OCI-LY1 (cell line): ENCODE results near the gene TFPI2.
"Not testable (repeated sequence)": the region's sequence is repeated elsewhere in the genome, so short reads cannot be mapped to it uniquely, and the experiment has no call there.

Experiments
- H2AFZ ChIP-seq: fragments of 200-600 bp; sonication (generic), shearing (Covaris generic); 2 replicates; pipeline ENCODE4 v1.6.0; 2014; ENCODE audit warnings: antibody characterized with exemption, mild to moderate bottlenecking, low read length
- H3F3A ChIP-seq: fragments of 200-600 bp; sonication (generic), shearing (Covaris generic); 2 replicates; pipeline ENCODE4 v1.6.0; 2014; ENCODE audit warnings: mild to moderate bottlenecking, antibody characterized with exemption, low read length, moderate library complexity; ENCODE audit not compliant: insufficient read depth
- H3K27ac ChIP-seq: fragments of 200-600 bp; sonication (generic); 2 replicates; pipeline ENCODE4 v1.5.1; 2014; ENCODE audit warnings: low read length, mixed run types, mild to moderate bottlenecking, low read depth; ENCODE audit not compliant: poor library complexity, severe bottlenecking
- H3K27me3 ChIP-seq: fragments of 200-600 bp; sonication (generic); 2 replicates; pipeline ENCODE4 v1.6.0; 2014; ENCODE audit warnings: antibody characterized with exemption, mild to moderate bottlenecking, low read length, moderate library complexity; ENCODE audit not compliant: insufficient read depth
- H3K36me3 ChIP-seq: fragments of 200-600 bp; sonication (generic); 2 replicates; pipeline ENCODE4 v1.6.1; 2014; ENCODE audit warnings: mild to moderate bottlenecking, antibody characterized with exemption, low read length, moderate library complexity, mixed read lengths; ENCODE audit not compliant: insufficient read depth
- H3K4me1 ChIP-seq: fragments of 200-600 bp; sonication (generic); 2 replicates; pipeline ENCODE4 v1.5.1; 2014; ENCODE audit warnings: mild to moderate bottlenecking, low read length, moderate library complexity; ENCODE audit not compliant: insufficient read depth, severe bottlenecking
- H3K4me2 ChIP-seq: fragments of 200-600 bp; sonication (generic), shearing (Covaris generic); 2 replicates; pipeline ENCODE4 v1.6.1; 2014; ENCODE audit warnings: low read length
- H3K4me3 ChIP-seq: fragments of 200-600 bp; sonication (generic); 2 replicates; pipeline ENCODE4 v1.5.1; 2014; ENCODE audit warnings: low read length, low read depth, mild to moderate bottlenecking, mixed read lengths; ENCODE audit not compliant: poor library complexity, severe bottlenecking
- H3K79me2 ChIP-seq: fragments of 200-600 bp; shearing (Covaris generic); 2 replicates; pipeline ENCODE4 v1.6.1; 2016; ENCODE audit warnings: mixed run types, low read length, mixed read lengths; ENCODE audit not compliant: insufficient read depth
- H3K9ac ChIP-seq: fragments of 200-600 bp; sonication (generic), shearing (Covaris generic); 2 replicates; pipeline ENCODE4 v1.6.1; 2014; ENCODE audit warnings: mild to moderate bottlenecking, low read length, mixed read lengths
- H3K9me2 ChIP-seq: fragments of 200-600 bp; sonication (generic), shearing (Covaris generic); 2 replicates; pipeline ENCODE4 v1.6.1; 2014; ENCODE audit warnings: low read depth, mild to moderate bottlenecking, low read length, mixed read lengths
- H3K9me3 ChIP-seq: fragments of 200-600 bp; shearing (Covaris generic); 2 replicates; pipeline ENCODE4 v1.6.1; 2014; ENCODE audit warnings: low read length, mixed read lengths
- H4K20me1 ChIP-seq: fragments of 200-600 bp; sonication (generic), shearing (Covaris generic); 2 replicates; pipeline ENCODE4 v1.6.0; 2016; ENCODE audit warnings: mild to moderate bottlenecking, low read length; ENCODE audit not compliant: insufficient read depth
- EZH2 ChIP-seq: fragments of 200-600 bp; sonication (generic), shearing (Covaris generic); IDR thresholded peaks from 2 replicates; pipeline ENCODE4 v1.8.0; 2017; ENCODE audit warnings: borderline replicate concordance, mixed run types, mild to moderate bottlenecking, antibody characterized with exemption, low read length, moderate library complexity, mixed read lengths
- TF ChIP-seq, protein P1 (sequence below): fragments of 200-600 bp; sonication (generic), shearing (Covaris generic); IDR thresholded peaks from 2 replicates; pipeline ENCODE4 v1.5.1; 2017; ENCODE audit warnings: mild to moderate bottlenecking, antibody characterized with exemption, low read length, moderate library complexity, mixed read lengths

TFPI2 gene

DNA sequence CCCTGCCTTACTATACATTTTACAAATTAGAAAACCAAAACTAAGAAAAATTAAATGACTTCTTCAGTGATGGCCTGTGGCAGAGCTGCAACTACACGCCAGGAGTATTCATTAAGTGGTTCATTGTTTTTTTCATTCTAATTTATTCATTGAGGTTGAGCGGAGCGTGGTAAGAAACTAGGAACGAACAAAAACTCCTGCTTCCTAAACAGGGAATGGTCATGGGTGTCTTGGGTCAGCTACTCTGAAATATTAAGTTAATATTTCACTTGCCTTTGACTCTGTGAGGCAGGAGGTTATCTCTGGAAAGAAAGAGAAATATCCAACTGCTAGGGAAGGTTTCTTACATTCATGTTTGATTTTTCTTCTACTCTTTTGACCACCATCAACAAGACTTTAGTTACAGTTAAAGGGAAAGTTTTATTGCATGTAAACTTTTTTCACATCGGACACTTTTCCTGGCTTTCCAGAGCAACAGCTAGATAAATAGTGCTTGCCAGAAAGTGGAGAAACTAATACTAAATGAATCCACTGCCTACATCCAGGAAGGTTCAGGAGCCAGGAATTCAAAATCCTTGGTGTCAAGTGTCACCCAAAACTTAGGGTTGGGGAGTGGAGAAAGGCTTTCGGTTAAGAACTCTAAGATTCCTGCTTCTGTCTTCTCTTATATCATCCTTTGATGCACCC lies 30.1 kb upstream of the TFPI2 start:
- H3K9me3 ChIP-seq, result no peaks in the 10 kb centered on the region
- H3K9ac ChIP-seq, result no peak overlapping the region
- no peak overlapping the region for H3K4me2 ChIP-seq
- no peaks in the 10 kb centered on the region for H3K79me2 ChIP-seq
- H3F3A ChIP-seq, result no peaks in the 10 kb centered on the region
- no peaks in the 10 kb centered on the region for H3K36me3 ChIP-seq
- peaks cover 69% of the 10 kb centered on the region for H3K4me1 ChIP-seq
- H3K9me2 ChIP-seq, result no peaks in the 10 kb centered on the region
- no peak overlapping the region for H3K4me3 ChIP-seq
- no peak overlapping the region for H2AFZ ChIP-seq
- no peaks in the 10 kb centered on the region for H3K27me3 ChIP-seq
- H3K27ac ChIP-seq, result no peak overlapping the region
- no peaks in the 10 kb centered on the region for H4K20me1 ChIP-seq
- TF ChIP-seq, protein P1, sequence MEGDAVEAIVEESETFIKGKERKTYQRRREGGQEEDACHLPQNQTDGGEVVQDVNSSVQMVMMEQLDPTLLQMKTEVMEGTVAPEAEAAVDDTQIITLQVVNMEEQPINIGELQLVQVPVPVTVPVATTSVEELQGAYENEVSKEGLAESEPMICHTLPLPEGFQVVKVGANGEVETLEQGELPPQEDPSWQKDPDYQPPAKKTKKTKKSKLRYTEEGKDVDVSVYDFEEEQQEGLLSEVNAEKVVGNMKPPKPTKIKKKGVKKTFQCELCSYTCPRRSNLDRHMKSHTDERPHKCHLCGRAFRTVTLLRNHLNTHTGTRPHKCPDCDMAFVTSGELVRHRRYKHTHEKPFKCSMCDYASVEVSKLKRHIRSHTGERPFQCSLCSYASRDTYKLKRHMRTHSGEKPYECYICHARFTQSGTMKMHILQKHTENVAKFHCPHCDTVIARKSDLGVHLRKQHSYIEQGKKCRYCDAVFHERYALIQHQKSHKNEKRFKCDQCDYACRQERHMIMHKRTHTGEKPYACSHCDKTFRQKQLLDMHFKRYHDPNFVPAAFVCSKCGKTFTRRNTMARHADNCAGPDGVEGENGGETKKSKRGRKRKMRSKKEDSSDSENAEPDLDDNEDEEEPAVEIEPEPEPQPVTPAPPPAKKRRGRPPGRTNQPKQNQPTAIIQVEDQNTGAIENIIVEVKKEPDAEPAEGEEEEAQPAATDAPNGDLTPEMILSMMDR, result no peak
- TF ChIP-seq EZH2, result no peak

DNA sequence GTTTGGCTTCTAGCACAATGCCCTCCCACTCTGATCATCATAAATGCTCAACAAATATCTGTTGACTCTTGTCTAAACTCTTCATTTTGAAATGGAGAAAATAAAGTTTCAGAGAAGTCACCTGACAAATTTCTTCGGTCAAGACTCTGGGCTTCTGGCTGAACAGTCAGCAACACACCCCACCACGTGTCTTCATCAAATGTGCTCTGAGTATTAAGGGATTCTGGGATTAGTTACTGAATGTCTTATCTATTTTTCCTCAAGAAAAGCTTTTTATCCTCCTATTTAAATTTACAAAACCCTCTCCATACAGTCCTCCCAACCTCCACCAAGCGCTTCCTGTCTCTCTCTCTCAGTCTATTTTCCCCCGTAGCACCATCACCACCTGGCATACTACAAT lies 25.8 kb upstream of the TFPI2 start:
- H3K27me3 ChIP-seq, H3K4me3 ChIP-seq, H3K9me3 ChIP-seq, H3K9ac ChIP-seq, H3F3A ChIP-seq, H4K20me1 ChIP-seq, H3K36me3 ChIP-seq, H3K79me2 ChIP-seq, H3K9me2 ChIP-seq: not testable (repeated sequence)
- H3K4me1 ChIP-seq, result peaks cover 40% of the 10 kb centered on the region
- peak overlapping the region; percentile 61 for H2AFZ ChIP-seq
- peak overlapping the region; percentile 60 for H3K4me2 ChIP-seq
- H3K27ac ChIP-seq, result peak overlapping the region; percentile 19

DNA sequence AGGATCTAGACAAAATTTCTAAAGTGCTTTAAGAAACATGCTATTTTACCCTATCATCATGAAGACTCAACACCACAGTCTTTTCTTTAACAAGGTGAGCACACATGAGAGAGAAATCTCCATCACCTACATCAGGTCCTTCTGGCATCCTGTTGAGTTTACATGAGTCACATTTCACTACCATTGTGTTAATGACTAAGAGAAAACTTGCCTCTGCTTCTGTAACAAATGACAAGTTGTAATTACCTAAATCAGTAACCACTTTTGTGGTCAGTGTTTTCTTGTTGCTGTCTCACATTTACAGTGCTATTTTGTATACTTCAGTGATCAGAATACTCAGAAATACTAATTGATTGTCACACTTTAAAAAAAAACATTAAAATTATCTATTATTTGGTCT lies 25.3 kb upstream of the TFPI2 start:
- H3K9ac ChIP-seq, H3K9me3 ChIP-seq, H3K27me3 ChIP-seq, H2AFZ ChIP-seq, H3K4me2 ChIP-seq, H3K36me3 ChIP-seq, H3K79me2 ChIP-seq, H3K9me2 ChIP-seq, H4K20me1 ChIP-seq, H3F3A ChIP-seq, H3K4me3 ChIP-seq: not testable (repeated sequence)
- H3K4me1 ChIP-seq, result peaks cover 36% of the 10 kb centered on the region
- peak overlapping the region; percentile 19 for H3K27ac ChIP-seq

DNA sequence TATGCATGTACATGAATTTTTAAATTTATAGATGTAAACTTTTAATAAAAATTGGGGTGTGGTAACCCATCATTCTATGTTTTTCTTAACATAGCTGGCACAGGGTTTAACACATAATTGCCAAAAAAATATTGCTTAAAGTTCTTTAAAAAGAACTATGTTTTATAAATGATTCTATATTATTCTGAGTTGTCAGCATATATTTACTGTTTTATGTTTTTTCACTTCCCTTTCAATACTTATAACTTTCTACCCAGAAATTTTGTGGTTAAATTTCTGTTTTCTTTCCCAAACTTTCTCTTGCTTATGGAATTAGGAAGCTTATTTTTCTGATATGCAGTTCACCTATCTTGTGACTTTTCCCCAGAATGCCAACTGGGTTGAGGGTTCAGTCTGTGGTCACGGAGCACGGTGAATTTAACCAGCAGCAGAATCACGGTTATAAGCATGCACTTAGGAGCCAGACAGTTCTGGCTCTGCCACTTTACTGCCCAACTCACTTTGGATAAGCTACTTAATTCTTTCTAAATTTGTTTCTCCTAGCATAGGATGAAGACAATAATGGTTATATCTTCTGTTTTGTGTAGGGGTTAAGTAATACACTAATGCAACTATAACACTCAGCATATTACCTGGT lies 24.8 kb upstream of the TFPI2 start:
- not testable (repeated sequence) for H3F3A ChIP-seq, H2AFZ ChIP-seq, H3K9ac ChIP-seq, H3K4me3 ChIP-seq, H3K9me3 ChIP-seq, H3K36me3 ChIP-seq, H3K9me2 ChIP-seq, H4K20me1 ChIP-seq, H3K27me3 ChIP-seq, H3K27ac ChIP-seq, H3K4me2 ChIP-seq, H3K79me2 ChIP-seq
- H3K4me1 ChIP-seq, result peaks cover 30% of the 10 kb centered on the region
